IMR-90 (cell line): ENCODE data around the gene RRP8. TPM values are rescaled to one million over a fixed set of nuclear protein-coding genes. Genes with fewer than 3 reads are reported as not detected.
A peak's percentile ranks its signal among the peaks of the same experiment; 100 is the strongest.

Source experiments
- ATAC-seq: fragments of 200-7000 bp; cut with Tn5 transposase; 2 replicates; pipeline ENCODE4 v1.9.1; 2020; ENCODE audit warnings: low read depth, mild to moderate bottlenecking, moderate library complexity
- BruUV-seq: library from RNA; stranded (reverse); fragments of 400-500 nt; replicated peaks from 2 replicates; lab custom pipeline; 2021; lab: Mats Ljungman, UMichigan
- CTCF ChIA-PET: fragments of 300-600 bp; formaldehyde crosslinking; extraction: SDS; loops from one replicate; lab custom pipeline; 2021; ENCODE audit warnings: antibody characterized with exemption; lab: Yijun Ruan, JAX
- POLR2A ChIA-PET: fragments of 300-600 bp; sonication (Branson Sonifier 250); formaldehyde crosslinking; loops from one replicate; lab custom pipeline; 2022; ENCODE audit warnings: antibody characterized with exemption; ENCODE audit not compliant: unreplicated experiment; lab: Charles Lee
- DNase-seq: peaks from one replicate; pipeline ENCODE4 v3.0.0; 2013
- H2AFZ ChIP-seq: replicated peaks from 2 replicates; pipeline ENCODE3; 2013; ENCODE audit warnings: low read length, mild to moderate bottlenecking; ENCODE audit not compliant: poor library complexity
- H2AK5ac ChIP-seq: 2 replicates; pipeline ENCODE4 v1.6.1; 2013; ENCODE audit warnings: low read depth, low read length, inconsistent platforms
- H2AK9ac ChIP-seq: replicated peaks from 2 replicates; pipeline ENCODE3; 2013; ENCODE audit warnings: mild to moderate bottlenecking, low read depth, low read length, moderate library complexity; ENCODE audit not compliant: poor library complexity
- H2BK120ac ChIP-seq: 2 replicates; pipeline ENCODE4 v1.6.1; 2013; ENCODE audit warnings: low read depth, low read length, inconsistent platforms
- H2BK15ac ChIP-seq: 3 replicates; pipeline ENCODE4 v1.6.1; 2013; ENCODE audit warnings: low read depth, low read length, inconsistent platforms
- H2BK20ac ChIP-seq: 2 replicates; pipeline ENCODE4 v1.6.1; 2013; ENCODE audit warnings: low read depth, mild to moderate bottlenecking, inconsistent platforms, low read length, moderate library complexity
- H2BK5ac ChIP-seq: 2 replicates; pipeline ENCODE4 v1.6.1; 2013; ENCODE audit warnings: mild to moderate bottlenecking, low read depth, low read length, inconsistent platforms; ENCODE audit not compliant: poor library complexity, severe bottlenecking
- H3K14ac ChIP-seq: replicated peaks from 2 replicates; pipeline ENCODE4 v1.6.1; 2013; ENCODE audit warnings: low read depth, low read length, inconsistent platforms
- H3K18ac ChIP-seq: 2 replicates; pipeline ENCODE4 v1.6.1; 2013; ENCODE audit warnings: low read depth, low read length, control low read depth
- H3K23ac ChIP-seq: 2 replicates; pipeline ENCODE4 v1.6.1; 2013; ENCODE audit warnings: low read depth, low read length, inconsistent platforms
- H3K27ac ChIP-seq: 2 replicates; pipeline ENCODE4 v1.5.1; 2013; ENCODE audit warnings: mild to moderate bottlenecking, control low read depth, low read length; ENCODE audit not compliant: insufficient read depth
- H3K27me3 ChIP-seq: 2 replicates; pipeline ENCODE4 v1.6.1; 2013; ENCODE audit warnings: low read length; ENCODE audit not compliant: control insufficient read depth, insufficient read depth
- H3K36me3 ChIP-seq: 2 replicates; pipeline ENCODE4 v1.6.1; 2013; ENCODE audit warnings: low read length, mixed read lengths; ENCODE audit not compliant: control insufficient read depth, insufficient read depth
- H3K4ac ChIP-seq: 2 replicates; pipeline ENCODE4 v1.6.1; 2013; ENCODE audit warnings: low read depth, low read length, inconsistent platforms
- H3K4me1 ChIP-seq: 2 replicates; pipeline ENCODE4 v1.6.1; 2013; ENCODE audit warnings: low read length, mixed read lengths; ENCODE audit not compliant: control insufficient read depth, insufficient read depth
- H3K4me2 ChIP-seq: 2 replicates; pipeline ENCODE4 v1.6.1; 2013; ENCODE audit warnings: low read depth, mild to moderate bottlenecking, control low read depth, low read length, moderate library complexity
- H3K4me3 ChIP-seq: 2 replicates; pipeline ENCODE4 v1.5.1; 2013; ENCODE audit warnings: low read depth, mild to moderate bottlenecking, control low read depth, low read length, moderate library complexity; ENCODE audit not compliant: insufficient read depth
- H3K56ac ChIP-seq: 2 replicates; pipeline ENCODE4 v1.6.1; 2013; ENCODE audit warnings: low read length, inconsistent platforms; ENCODE audit not compliant: insufficient read depth; ENCODE audit errors: extremely low read depth
- H3K79me1 ChIP-seq, 2 experiments: 2 replicates each; pipeline ENCODE4 v1.6.1; 2013; ENCODE audit warnings: low read length in 2 of 2, inconsistent platforms in 1 of 2, low read depth in 1 of 2
- H3K9ac ChIP-seq: 2 replicates; pipeline ENCODE4 v1.6.1; 2013; ENCODE audit warnings: low read depth, low read length, control low read depth
- H3K9me1 ChIP-seq: 2 replicates; pipeline ENCODE4 v1.6.1; 2013; ENCODE audit warnings: low read length, inconsistent platforms; ENCODE audit not compliant: insufficient read depth
- H3K9me3 ChIP-seq: 2 replicates; pipeline ENCODE4 v1.6.1; 2013; ENCODE audit warnings: low read length; ENCODE audit not compliant: control insufficient read depth, insufficient read depth
- H4K20me1 ChIP-seq: 2 replicates; pipeline ENCODE4 v1.6.1; 2013; ENCODE audit warnings: low read length, inconsistent platforms; ENCODE audit not compliant: insufficient read depth
- H4K5ac ChIP-seq: 2 replicates; pipeline ENCODE4 v1.6.1; 2013; ENCODE audit warnings: mild to moderate bottlenecking, low read depth, low read length, control low read depth
- H4K8ac ChIP-seq, 2 experiments: 2 replicates each; pipeline ENCODE4 v1.6.1; 2013; ENCODE audit warnings: low read depth in 2 of 2, low read length in 2 of 2, control low read depth in 1 of 2, inconsistent platforms in 1 of 2
- H4K91ac ChIP-seq: 2 replicates; pipeline ENCODE4 v1.6.1; 2013; ENCODE audit warnings: low read depth, low read length, inconsistent platforms; ENCODE audit not compliant: insufficient read depth
- CEBPB ChIP-seq: IDR thresholded peaks from 2 replicates; pipeline ENCODE4 v1.6.1; 2012; ENCODE audit warnings: low read depth, low read length, improper control_type of control experiment
- MAFK ChIP-seq: IDR thresholded peaks from 2 replicates; pipeline ENCODE4 v1.6.1; 2012; ENCODE audit warnings: low read depth, low read length, improper control_type of control experiment
- RCOR1 ChIP-seq: IDR thresholded peaks from 2 replicates; pipeline ENCODE4 v1.6.1; 2012; ENCODE audit warnings: mild to moderate bottlenecking, low read length, improper control_type of control experiment; ENCODE audit not compliant: insufficient replicate concordance
- WGBS, 2 experiments: methylation state at CpG; one replicate each; pipeline versions ENCODE4 v1.1.5 to v1.1.7; 2013; ENCODE audit warnings: missing lambda C conversion rate in 2 of 2; ENCODE audit not compliant: insufficient read length in 1 of 2; ENCODE audit errors: extremely low coverage in 2 of 2; 5-methylcytosine and 5-hydroxymethylcytosine counted together
- dilution Hi-C: fragments of 300-500 bp; cut with HindIII; formaldehyde crosslinking; loops from one replicate; pipeline ENCODE4 v1.14.3; 2018; ENCODE audit warnings: low sequenced_read_pairs; ENCODE audit not compliant: unreplicated experiment
- in situ Hi-C: fragments of 300-500 bp; cut with MboI; formaldehyde crosslinking; loops from 3 replicates; pipeline ENCODE4 v1.14.3; 2019; ENCODE audit warnings: low sequenced_read_pairs, inconsistent platforms, mixed read lengths
- intact Hi-C: fragments of 100-400 bp; cut with micrococcal nuclease; formaldehyde crosslinking; loops from 2 replicates; pipeline ENCODE4 v1.10.0; 2022
- polyA plus RNA-seq, 3 experiments: library from polyadenylated mRNA; depleted of rRNA; stranded (reverse); fragments of >200 nt; gene quantifications; 2 replicates each; pipeline ENCODE4 v1.2.3, GENCODE V29; 2012; ENCODE audit warnings: low replicate concordance in 1 of 3
- total RNA-seq: library from RNA; depleted of rRNA; stranded (reverse); fragments of >200 nt; gene quantifications from 2 replicates; pipeline ENCODE4 v1.2.3, GENCODE V29; 2012

RRP8 gene
- total and polyA plus RNA-seq, 2 of the 4 experiments (the other 2 are of a cell fraction) = 10.8 to 11.5 TPM

DNA sequence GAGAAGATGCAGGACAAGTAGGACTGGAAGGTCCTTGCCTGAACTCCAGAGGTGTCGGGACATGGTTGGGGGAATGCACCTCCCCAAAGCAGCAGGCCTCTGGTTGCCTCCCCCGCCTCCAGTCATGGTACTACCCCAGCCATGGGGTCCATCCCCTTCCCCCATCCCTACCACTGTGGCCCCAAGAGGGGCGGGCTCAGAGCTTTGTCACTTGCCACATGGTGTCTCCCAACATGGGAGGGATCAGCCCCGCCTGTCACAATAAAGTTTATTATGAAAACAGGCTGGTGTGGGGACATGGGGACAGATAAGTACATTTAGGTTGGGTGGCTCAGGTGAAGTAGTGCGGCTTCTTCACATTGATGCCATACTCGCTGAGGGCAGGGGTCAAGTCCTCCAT lies 7.2 kb upstream of the RRP8 start:
- Histone ChIP-seq H3K14ac (no peak overlapping the region), H2BK5ac (no peak overlapping the region), H2AFZ (no peak overlapping the region), H3K9me3 (no peaks in the 10 kb centered on the region), H2BK15ac (no peak overlapping the region), H3K4me2 (peak overlapping the region; percentile 96; the same call in 1 of the 2 replicates), H3K36me3 (peaks cover 55% of the 10 kb centered on the region), H4K20me1 (peaks cover 8% of the 10 kb centered on the region), H3K56ac (no peak overlapping the region), H3K27me3 (no peaks in the 10 kb centered on the region), H2BK20ac (no peak overlapping the region), H4K91ac (no peak overlapping the region), H3K9ac (peak overlapping the region; percentile 96; the same call in 1 of the 2 replicates), H3K27ac (peak overlapping the region; percentile 84; the same call in 1 of the 2 replicates), H2AK5ac (peak overlapping the region; percentile 20; the same call in 1 of the 2 replicates), H3K4ac (no peak overlapping the region), H3K4me1 (peaks cover 31% of the 10 kb centered on the region), H3K9me1 (peaks cover 33% of the 10 kb centered on the region), H2AK9ac (no peak overlapping the region), H4K5ac (no peak overlapping the region), H3K23ac (peak overlapping the region; percentile 92; the same call in 1 of the 2 replicates), H3K4me3 (no peak overlapping the region), H3K18ac (no peak overlapping the region), H4K8ac (0 out of 4 replicates have a peak overlapping the region, but pooled peaks of 1 of the 2 experiments have one; percentile 19), H3K79me1 (peaks cover 31 to 73% of the 10 kb centered on the region in 2 experiments), H2BK120ac (no peak overlapping the region)
- BruUV-seq = no TSS peak
- dilution Hi-C loops (no loop called here), in situ Hi-C loops (no loop called here), intact Hi-C loops (no loop called here)
- DNase-seq = no peak
- TF ChIP-seq CEBPB (no peak), RCOR1 (no peak), MAFK (no peak)
- ChIA-PET POLR2A (no interaction called here), CTCF (no interaction called here)
- no peak for ATAC-seq
- WGBS, 2 experiments = 100% methylated on average over 1 of the region's 6 CpGs; no CpG with 5 or more reads in 1 of the 2 experiments
